Urinary bladder (tissue), 4 donors: ENCODE results near the gene PCDH10. TPM values are rescaled to one million over a fixed set of nuclear protein-coding genes. Genes with fewer than 3 reads are reported as not detected.
"Not testable (repeated sequence)": the region's sequence is repeated elsewhere in the genome, so short reads cannot be mapped to it uniquely, and the experiment has no call there.

Experiments used
- DNase-seq: peaks from one replicate; pipeline ENCODE4 v3.0.0-alpha.2; 2015; ENCODE audit errors: extremely low spot score
- H3K27ac ChIP-seq: one replicate; pipeline ENCODE4 v1.5.1; 2013; ENCODE audit warnings: low read depth, mild to moderate bottlenecking, moderate library complexity
- H3K36me3 ChIP-seq: one replicate; pipeline ENCODE4 v1.6.1; 2013; ENCODE audit warnings: mild to moderate bottlenecking, moderate library complexity; ENCODE audit not compliant: insufficient read depth
- H3K4me1 ChIP-seq: one replicate; pipeline ENCODE4 v1.6.1; 2013; ENCODE audit warnings: mild to moderate bottlenecking, moderate library complexity; ENCODE audit not compliant: insufficient read depth
- H3K4me3 ChIP-seq: one replicate; pipeline ENCODE4 v1.5.1; 2013; ENCODE audit warnings: low read depth, low read length
- WGBS: extraction: QIAGEN DNeasy Blood & Tissue Kit; methylation state at CpG from one replicate; pipeline ENCODE4 v1.1.7; 2013; 5-methylcytosine and 5-hydroxymethylcytosine counted together
- polyA plus RNA-seq: library from polyadenylated mRNA; stranded (reverse); fragments of 200-250 nt; gene quantifications from one replicate; pipeline ENCODE4 v1.2.3, GENCODE V29; 2013
- total RNA-seq: library from RNA; depleted of rRNA; stranded (reverse); fragments of >200 nt; gene quantifications from one replicate; pipeline ENCODE4 v1.2.3, GENCODE V29; 2014
- donor health status: healthy with polysubstance abuse.
- donor health status: healthy.

Gene PCDH10
- total and polyA plus RNA-seq, 2 donors, result 4.0 to 18.5 TPM

- not testable (repeated sequence) for H3K27ac ChIP-seq
Observed at GRCh38 chr4:133240451-133240850, 91.4 kb downstream of the PCDH10 start.

More at GRCh38 chr4:133240451-133240850, 91.4 kb downstream of the PCDH10 start:
- WGBS, result 95% methylated on average over 30 of the region's 30 CpGs
- not testable (repeated sequence) for H3K36me3 ChIP-seq, DNase-seq, H3K4me1 ChIP-seq, H3K4me3 ChIP-seq
